Hepatic stellate cell (primary cell): ENCODE results near the gene SETD1B.
A peak's percentile ranks its signal among the peaks of the same experiment; 100 is the strongest.

Source experiments
- DNase-seq: peaks from one replicate; pipeline ENCODE4 v3.0.0; 2011; ENCODE audit warnings: low spot score

The SETD1B gene

GRCh38 chr12:121807642-121808347 lies 4.0 kb downstream of the SETD1B start:
- DNase-seq: no peak

GRCh38 chr12:121808623-121809022 lies 4.8 kb downstream of the SETD1B start:
- no peak for DNase-seq

GRCh38 chr12:121809712-121810116 lies 5.9 kb downstream of the SETD1B start:
- no peak for DNase-seq

- DNase-seq: no peak
These were observed 6.5 kb downstream of the SETD1B start for GRCh38 chr12:121810234-121810817.

DNA sequence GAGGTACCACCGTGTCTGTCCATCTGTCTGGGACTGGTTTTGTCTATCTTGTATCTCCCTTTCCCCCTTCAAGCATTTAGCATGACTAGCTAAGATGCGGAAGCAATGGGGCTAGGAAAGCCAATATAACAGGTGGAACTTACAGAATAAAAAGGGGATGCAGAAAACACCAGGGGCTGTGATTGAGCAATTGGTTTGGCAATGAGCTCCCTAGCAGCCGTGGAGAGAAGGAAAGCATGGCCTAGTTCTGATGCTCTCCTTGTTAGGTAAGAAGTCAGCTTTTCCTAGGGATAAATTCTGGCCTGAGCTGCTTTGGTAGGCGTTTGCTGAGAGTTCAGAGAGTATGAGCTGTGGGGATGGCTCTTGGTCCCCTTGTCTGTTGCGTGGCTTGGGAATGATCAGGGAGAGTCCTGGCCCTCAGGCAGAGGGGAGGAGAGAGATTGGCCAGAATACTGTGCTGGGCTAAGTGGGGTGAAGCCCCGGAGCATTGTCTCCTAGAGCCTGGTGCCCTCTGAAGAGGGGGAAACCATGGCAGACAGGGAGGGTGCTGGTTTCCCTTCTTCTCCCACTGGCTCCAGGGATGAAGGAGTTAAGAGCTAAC lies 7.1 kb downstream of the SETD1B start:
- DNase-seq: no peak

DNA sequence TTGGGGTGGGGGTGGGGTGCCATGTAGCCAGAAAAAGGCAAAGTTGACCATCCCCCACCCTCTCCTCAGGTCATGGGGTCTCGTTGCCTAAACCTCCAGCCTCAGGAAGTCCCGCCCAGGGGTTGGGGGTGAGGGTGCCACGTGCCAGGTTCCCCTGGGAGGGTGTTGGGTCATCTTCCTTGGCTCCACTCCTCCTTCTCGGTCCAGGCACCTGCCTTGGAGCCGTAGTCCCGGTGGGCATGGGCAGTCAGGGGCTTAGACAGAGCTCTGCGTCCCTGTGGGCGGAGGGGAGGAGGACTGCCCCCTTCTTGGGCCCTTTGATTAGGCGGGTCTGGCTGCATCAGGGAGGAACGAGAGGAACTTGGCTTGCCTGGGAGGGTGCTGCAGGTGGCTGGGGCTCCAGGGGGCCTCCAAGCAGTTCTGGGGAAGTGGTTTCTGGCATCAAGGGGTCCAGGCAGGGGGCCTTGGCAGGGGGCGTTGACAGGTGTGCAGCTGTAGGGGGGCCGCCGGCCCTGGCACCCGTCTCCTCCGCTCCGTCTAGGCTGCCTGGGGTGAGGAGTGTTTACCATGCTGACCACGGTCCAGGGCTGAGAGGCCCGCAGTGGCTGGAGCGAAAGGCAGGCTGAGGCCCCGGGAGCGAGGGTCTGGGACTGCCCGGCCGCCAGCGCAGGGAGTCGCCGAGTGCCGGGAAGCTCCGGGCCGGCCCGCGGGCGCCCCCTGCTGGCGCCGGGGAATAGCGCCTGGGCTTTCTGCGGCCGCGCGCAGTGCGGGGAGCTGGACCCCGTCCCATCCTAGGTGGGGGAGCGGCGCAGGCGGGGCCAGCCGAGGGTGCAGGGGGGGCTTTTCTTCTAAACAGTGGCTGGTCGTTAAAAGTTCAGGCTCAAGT lies 7.9 kb downstream of the SETD1B start:
- DNase-seq: peak; percentile 88

DNA sequence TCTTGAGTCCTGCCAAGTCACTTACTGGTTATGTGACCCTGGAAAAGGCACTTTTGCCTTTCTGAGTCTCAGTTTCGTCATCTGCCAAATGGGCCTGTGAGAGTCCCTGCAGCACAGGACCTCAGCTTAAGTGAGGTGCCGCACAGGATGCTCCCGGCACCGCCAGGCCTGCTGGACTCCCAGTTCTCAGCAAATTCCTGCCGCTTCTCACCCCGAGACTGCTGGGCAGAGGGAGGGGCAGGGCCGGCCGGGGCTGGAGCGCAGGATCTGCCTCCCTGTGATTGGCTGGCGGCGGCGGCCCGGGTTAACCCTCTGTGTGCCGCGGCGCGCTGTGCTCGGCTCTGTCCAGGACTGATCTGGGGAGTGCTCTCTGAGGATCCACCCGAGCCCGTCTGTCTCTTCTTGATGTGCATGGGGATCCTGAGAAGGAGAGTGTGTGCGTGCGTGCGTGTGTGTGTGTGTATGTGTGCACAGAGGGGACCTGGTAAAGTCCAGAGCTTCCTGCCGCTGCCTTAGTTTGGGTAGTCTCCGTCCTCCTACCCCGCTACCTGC lies 8.6 kb downstream of the SETD1B start:
- DNase-seq: peak; percentile 98

DNA sequence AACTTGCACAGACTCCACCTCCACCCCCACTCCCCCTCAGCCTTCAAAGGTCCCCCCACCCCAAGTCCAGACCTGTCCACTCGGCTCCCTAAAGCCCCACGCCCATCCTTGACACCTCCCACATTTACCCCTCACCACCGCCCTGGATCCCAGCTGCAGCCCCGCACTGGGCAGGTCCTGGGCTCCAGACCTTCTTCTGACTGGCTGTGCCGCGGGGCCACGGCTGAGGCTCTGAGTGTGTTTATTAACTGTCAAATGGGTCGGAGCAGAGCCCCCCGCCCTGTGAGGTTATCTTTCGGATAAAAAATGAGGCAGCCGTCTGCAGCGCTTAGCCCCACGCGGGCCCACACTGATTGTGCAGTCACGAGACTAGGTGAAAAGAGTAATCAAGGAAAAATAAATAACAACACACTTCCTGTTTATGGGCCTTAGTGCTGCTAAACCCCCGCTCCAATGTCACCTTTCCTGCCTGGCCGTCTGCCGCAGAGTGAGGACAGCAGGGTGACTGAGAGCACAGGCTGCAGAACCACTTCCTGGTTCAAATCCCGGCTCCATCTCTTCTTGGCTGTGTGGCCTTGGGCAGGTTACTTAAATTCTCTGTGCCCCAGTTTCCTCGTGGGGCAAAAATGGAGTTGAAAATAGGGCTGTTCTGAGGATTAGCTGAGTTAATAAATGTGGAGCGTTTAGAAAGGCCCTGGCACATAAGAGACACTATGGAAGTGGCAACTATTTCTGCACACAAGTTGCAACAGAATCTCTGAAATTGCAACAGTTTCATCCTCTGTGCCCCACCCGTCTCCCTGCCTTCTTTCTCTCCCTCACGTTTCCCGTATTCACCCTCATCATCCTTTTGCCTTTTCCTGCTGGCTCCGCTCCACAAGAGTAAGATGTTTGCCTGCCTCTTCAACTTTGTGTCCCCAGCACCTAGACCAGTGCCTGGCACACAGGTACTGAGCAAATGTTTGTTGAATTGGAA lies 9.4 kb downstream of the SETD1B start:
- no peak for DNase-seq

- DNase-seq: no peak
These were observed 10.1 kb downstream of the SETD1B start for GRCh38 chr12:121813951-121814350.

DNA sequence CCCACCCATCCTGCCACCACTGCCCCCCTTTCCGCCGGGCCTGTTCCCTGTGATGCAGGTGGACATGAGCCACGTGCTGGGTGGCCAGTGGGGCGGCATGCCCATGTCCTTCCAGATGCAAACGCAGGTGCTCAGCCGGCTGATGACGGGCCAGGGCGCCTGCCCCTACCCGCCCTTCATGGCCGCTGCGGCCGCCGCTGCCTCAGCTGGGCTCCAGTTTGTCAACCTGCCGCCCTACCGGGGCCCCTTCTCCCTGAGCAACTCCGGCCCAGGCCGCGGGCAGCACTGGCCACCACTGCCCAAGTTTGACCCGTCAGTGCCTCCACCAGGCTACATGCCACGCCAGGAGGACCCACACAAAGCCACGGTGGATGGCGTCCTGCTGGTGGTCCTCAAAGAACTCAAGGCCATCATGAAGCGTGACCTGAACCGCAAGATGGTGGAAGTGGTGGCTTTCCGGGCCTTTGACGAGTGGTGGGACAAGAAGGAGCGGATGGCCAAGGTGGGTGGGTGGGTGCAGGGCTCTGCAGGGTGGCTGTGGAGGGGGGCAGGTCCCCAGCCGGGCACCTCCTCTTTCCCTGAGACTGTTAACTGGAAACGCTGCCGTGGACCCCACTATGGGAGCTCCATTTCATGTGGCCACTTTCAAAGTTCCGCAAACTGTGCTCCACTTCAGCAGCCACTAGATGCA lies 10.8 kb downstream of the SETD1B start:
- no peak for DNase-seq

DNA sequence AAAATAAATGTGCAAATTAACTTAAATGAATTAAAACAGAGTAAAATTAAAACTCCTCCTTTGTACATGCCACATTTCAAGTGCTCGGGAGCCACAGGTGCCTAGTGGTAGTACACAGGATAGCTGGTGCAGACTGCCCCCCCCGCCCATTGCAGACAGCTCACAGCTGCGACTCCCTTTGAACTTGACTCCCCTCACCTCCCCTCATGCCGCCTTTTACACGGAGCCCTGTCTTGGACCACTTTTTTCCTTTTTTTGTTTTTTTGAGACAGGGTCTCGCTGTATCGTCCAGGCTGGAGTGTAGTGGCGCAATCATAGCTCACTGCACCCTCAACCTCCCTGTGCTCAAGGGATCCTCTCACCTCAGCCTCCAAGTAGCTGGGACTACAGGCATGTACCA lies 11.5 kb downstream of the SETD1B start:
- no peak for DNase-seq

DNA sequence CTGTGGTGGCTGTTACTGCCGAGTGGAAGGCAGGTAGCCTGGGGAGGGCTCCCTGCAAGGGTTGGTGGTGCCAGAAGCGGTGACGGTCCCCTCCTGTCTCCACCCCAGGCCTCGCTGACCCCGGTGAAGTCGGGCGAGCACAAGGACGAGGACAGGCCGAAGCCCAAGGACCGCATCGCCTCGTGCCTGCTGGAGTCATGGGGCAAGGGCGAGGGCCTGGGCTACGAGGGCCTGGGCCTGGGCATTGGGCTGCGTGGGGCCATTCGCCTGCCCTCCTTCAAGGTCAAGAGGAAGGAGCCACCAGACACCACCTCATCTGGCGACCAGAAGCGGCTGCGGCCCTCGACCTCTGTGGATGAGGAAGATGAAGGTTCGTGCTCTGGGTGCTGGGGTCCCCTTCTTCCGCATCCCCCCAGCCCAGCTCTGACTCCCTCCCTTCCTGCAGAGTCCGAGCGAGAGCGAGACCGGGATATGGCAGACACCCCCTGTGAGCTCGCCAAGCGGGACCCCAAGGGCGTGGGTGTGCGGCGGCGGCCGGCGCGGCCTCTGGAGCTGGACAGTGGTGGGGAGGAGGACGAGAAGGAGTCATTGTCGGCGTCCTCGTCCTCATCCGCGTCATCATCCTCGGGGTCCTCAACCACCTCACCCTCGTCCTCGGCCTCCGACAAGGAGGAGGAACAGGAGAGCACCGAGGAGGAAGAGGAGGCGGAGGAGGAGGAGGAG lies 13.3 kb downstream of the SETD1B start:
- no peak for DNase-seq

- no peak for DNase-seq
These were observed 13.8 kb downstream of the SETD1B start for GRCh38 chr12:121817648-121818043.

GRCh38 chr12:121819212-121819949 lies 15.6 kb downstream of the SETD1B start:
- no peak for DNase-seq

DNA sequence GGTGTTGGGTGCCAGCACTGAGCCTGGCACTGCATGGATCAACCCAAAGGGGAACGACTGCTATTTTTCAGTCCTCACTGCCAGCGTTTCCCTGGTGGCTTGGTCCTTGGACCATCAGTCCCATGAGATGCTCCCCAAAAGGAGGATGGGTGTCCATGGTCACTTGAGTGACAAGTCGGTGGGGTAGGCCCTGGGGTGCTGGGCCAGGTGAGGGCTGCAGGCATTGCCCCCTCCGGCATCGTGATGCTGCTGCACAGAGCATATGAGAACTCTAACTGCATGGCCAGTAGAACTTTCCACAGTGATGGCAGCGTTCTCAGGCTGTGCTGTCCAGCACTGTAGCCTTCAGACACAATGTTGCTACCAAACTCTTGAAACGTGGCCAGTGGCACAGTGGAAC lies 16.2 kb downstream of the SETD1B start:
- DNase-seq: no peak

GRCh38 chr12:121822393-121823100 lies 18.7 kb downstream of the SETD1B start:
- DNase-seq: no peak

- DNase-seq: no peak
These were observed 19.4 kb downstream of the SETD1B start for GRCh38 chr12:121823101-121823726.

GRCh38 chr12:121823727-121824115 lies 19.9 kb downstream of the SETD1B start:
- no peak for DNase-seq
